Keratinocyte (primary cell): Measurements from ENCODE around the gene ADARB2. TPM values are rescaled to one million over a fixed set of nuclear protein-coding genes. Genes with fewer than 3 reads are reported as not detected.

ENCODE experiments used
- DNase-seq: peaks from one replicate; pipeline ENCODE4 v3.0.0-alpha.2; 2011; ENCODE audit warnings: low read depth, missing footprints, low spot score
- FAIRE-seq: peaks from 2 replicates; lab custom pipeline; 2011; peaks lifted over from hg19 to GRCh38; lab: Jason Lieb, UNC
- H2AFZ ChIP-seq: 2 replicates; pipeline ENCODE4 v1.6.0; 2012; ENCODE audit warnings: low read length, control low read depth, inconsistent platforms; ENCODE audit not compliant: control insufficient read depth
- H3K27ac ChIP-seq: 2 replicates; pipeline ENCODE4 v1.5.1; 2011; ENCODE audit warnings: low read length; ENCODE audit not compliant: control insufficient read depth, insufficient read depth
- H3K27me3 ChIP-seq: 3 replicates; pipeline ENCODE4 v1.6.0; 2011; ENCODE audit warnings: low read length; ENCODE audit not compliant: control insufficient read depth, insufficient read depth; ENCODE audit errors: extremely low read depth
- H3K36me3 ChIP-seq, 2 experiments: 2 replicates in 1 of 2; 3 replicates in 1 of 2; pipeline ENCODE4 v1.5.1; 2011; ENCODE audit warnings: low read length in 2 of 2, mild to moderate bottlenecking in 1 of 2; ENCODE audit not compliant: control insufficient read depth in 2 of 2, insufficient read depth in 2 of 2; ENCODE audit errors: extremely low read depth in 1 of 2
- H3K4me1 ChIP-seq: 3 replicates; pipeline ENCODE4 v1.5.1; 2011; ENCODE audit warnings: low read length; ENCODE audit not compliant: control insufficient read depth, insufficient read depth; ENCODE audit errors: extremely low read depth
- H3K4me2 ChIP-seq: 3 replicates; pipeline ENCODE4 v1.6.0; 2011; ENCODE audit warnings: low read depth, low read length; ENCODE audit not compliant: control insufficient read depth, insufficient read depth; ENCODE audit errors: extremely low read depth
- H3K4me3 ChIP-seq, 3 experiments: fragments of 200-600 bp in 1 of 3; sonication (generic) in 1 of 3; 2 replicates in 2 of 3; 3 replicates in 1 of 3; pipeline ENCODE4 v1.5.1; 2011 to 2016; ENCODE audit warnings: low read length in 3 of 3, mild to moderate bottlenecking in 3 of 3, control low read depth in 2 of 3, inconsistent platforms in 1 of 3, low read depth in 1 of 3, mixed read lengths in 1 of 3, mixed run types in 1 of 3, moderate library complexity in 1 of 3; ENCODE audit not compliant: control insufficient read depth in 2 of 3, insufficient read depth in 2 of 3; ENCODE audit errors: extremely low read depth in 1 of 3
- H3K79me2 ChIP-seq: 2 replicates; pipeline ENCODE4 v1.6.0; 2012; ENCODE audit warnings: low read length; ENCODE audit not compliant: control insufficient read depth, insufficient read depth
- H3K9ac ChIP-seq: 3 replicates; pipeline ENCODE4 v1.6.0; 2011; ENCODE audit warnings: low read length; ENCODE audit not compliant: control insufficient read depth, insufficient read depth; ENCODE audit errors: extremely low read depth
- H3K9me1 ChIP-seq: 3 replicates; pipeline ENCODE4 v1.6.0; 2011; ENCODE audit warnings: low read length; ENCODE audit not compliant: control insufficient read depth, insufficient read depth; ENCODE audit errors: extremely low read depth
- H3K9me3 ChIP-seq: 2 replicates; pipeline ENCODE4 v1.5.1; 2012; ENCODE audit warnings: low read depth, low read length; ENCODE audit not compliant: control insufficient read depth
- H4K20me1 ChIP-seq: 3 replicates; pipeline ENCODE4 v1.6.0; 2011; ENCODE audit warnings: low read length; ENCODE audit not compliant: control insufficient read depth, insufficient read depth; ENCODE audit errors: extremely low read depth
- CTCF ChIP-seq, 3 experiments: IDR thresholded peaks in 1 of 3; conservative IDR thresholded peaks in 1 of 3; optimal IDR thresholded peaks in 1 of 3; 2 replicates in 2 of 3; 3 replicates in 1 of 3; pipeline versions ENCODE3 to v1.5.1; 2011; ENCODE audit warnings: low read length in 3 of 3, mild to moderate bottlenecking in 3 of 3, moderate library complexity in 2 of 3, control low read depth in 1 of 3, inconsistent platforms in 1 of 3; ENCODE audit not compliant: insufficient read depth in 2 of 3; ENCODE audit errors: extremely low read depth in 1 of 3
- EZH2 ChIP-seq: IDR thresholded peaks from one replicate; pipeline ENCODE4 v1.6.1; 2012; ENCODE audit warnings: inconsistent platforms, mild to moderate bottlenecking, low read length, moderate library complexity
- dilution Hi-C: fragments of 300-500 bp; cut with MboI; formaldehyde crosslinking; loops from one replicate; pipeline ENCODE4 v1.7.0; 2020; ENCODE audit warnings: low sequenced_read_pairs; ENCODE audit not compliant: extremely low pct_ligation_motif_present
- polyA plus RNA-seq, 5 experiments: library from polyadenylated mRNA; depleted of rRNA in 3 of 5; stranded (reverse) in 3 of 5; stranded (forward) in 1 of 5; unstranded in 1 of 5; fragments of >200 nt; gene quantifications; 1 replicate in 1 of 5; 2 replicates in 3 of 5; 3 replicates in 1 of 5; pipeline versions ENCODE4 v1.2.1 to v1.2.3, GENCODE V29; 2011 to 2012; ENCODE audit warnings: missing spikeins in 2 of 5, low read depth in 1 of 5, low replicate concordance in 1 of 5

ADARB2 gene
- polyA plus RNA-seq, 1 donor (not counting 4 experiments of a cell fraction or from before 2014, with no cell fraction given): not detected

GRCh38 chr10:1284076-1284475 lies 453.2 kb downstream of the ADARB2 start:
- Histone ChIP-seq H2AFZ (no peak overlapping the region), H3K9me1 (no peaks in the 10 kb centered on the region), H4K20me1 (no peaks in the 10 kb centered on the region), H3K79me2 (no peaks in the 10 kb centered on the region), H3K9ac (no peak overlapping the region), H3K27ac (no peak overlapping the region), H3K27me3 (no peaks in the 10 kb centered on the region), H3K9me3 (no peaks in the 10 kb centered on the region), H3K4me2 (no peak overlapping the region), H3K4me3 (no peak overlapping the region), H3K36me3 (no peaks in the 10 kb centered on the region), H3K4me1 (peaks cover 21% of the 10 kb centered on the region)
- dilution Hi-C loops: no loop called here
- DNase-seq: no peak
- TF ChIP-seq CTCF (optimal IDR thresholded peaks at IDR 0.05 in 1 of 3, IDR thresholded peaks at IDR 0.05 in 1 of 3, conservative IDR thresholded peaks at IDR 0.05 in 1 of 3; ENCODE audit: extremely low read depth in 1 of 3, insufficient read depth in 2 of 3, low read length in 3 of 3): no peak
- no peak for TF ChIP-seq EZH2
- no peak for FAIRE-seq

GRCh38 chr10:1281405-1281782 lies 455.9 kb downstream of the ADARB2 start:
- no peak overlapping the region for H3K27ac ChIP-seq
- no peaks in the 10 kb centered on the region for H4K20me1 ChIP-seq
- no peak overlapping the region for H3K4me2 ChIP-seq
- no peaks in the 10 kb centered on the region for H3K9me3 ChIP-seq
- H3K9me1 ChIP-seq: no peaks in the 10 kb centered on the region
- H3K27me3 ChIP-seq: no peaks in the 10 kb centered on the region
- H2AFZ ChIP-seq: no peak overlapping the region
- H3K4me1 ChIP-seq: peaks cover 3% of the 10 kb centered on the region
- DNase-seq: no peak
- FAIRE-seq: no peak
- H3K36me3 ChIP-seq: no peaks in the 10 kb centered on the region
- TF ChIP-seq CTCF (optimal IDR thresholded peaks at IDR 0.05 in 1 of 3, IDR thresholded peaks at IDR 0.05 in 1 of 3, conservative IDR thresholded peaks at IDR 0.05 in 1 of 3; ENCODE audit: extremely low read depth in 1 of 3, insufficient read depth in 2 of 3, low read length in 3 of 3): no peak
- no peak for TF ChIP-seq EZH2
- no peak overlapping the region for H3K9ac ChIP-seq
- H3K79me2 ChIP-seq: no peaks in the 10 kb centered on the region
- dilution Hi-C loops: no loop called here
- H3K4me3 ChIP-seq: no peak overlapping the region
